Stimulated activated CD4-positive, alpha-beta T cell treated with anti-CD3 and anti-CD28 coated beads, Interleukin-4, amount 100 ng/mL, for 1 hour (primary cell): ENCODE results near the gene FUS.

Experiments used
- DNase-seq: peaks from one replicate; pipeline ENCODE4 v3.0.0-alpha.2; 2020

Gene FUS

GRCh38 chr16:31204871-31205666, 25.1 kb downstream of the FUS start:
- no peak for DNase-seq

- no peak for DNase-seq
Observed at GRCh38 chr16:31206776-31207175, 26.8 kb downstream of the FUS start.

- DNase-seq: no peak
Observed at GRCh38 chr16:31213342-31213741, 33.4 kb downstream of the FUS start.

GRCh38 chr16:31213877-31214707, 34.2 kb downstream of the FUS start, which contains the start of gene TRIM72:
TRIM72 (plus strand) TSS chr16:31214119; CDS start chr16:31214739, 620 bp downstream.
- no peak for DNase-seq

GRCh38 chr16:31214708-31215286, 34.9 kb downstream of the FUS start:
- DNase-seq: no peak

GRCh38 chr16:31215287-31216162, 35.6 kb downstream of the FUS start:
- no peak for DNase-seq

- no peak for DNase-seq
Observed at GRCh38 chr16:31216422-31217135, 36.6 kb downstream of the FUS start, which contains the start of gene PYDC1. PYDC1 (minus strand) TSS chr16:31217135; CDS start chr16:31217028, 107 bp downstream.

GRCh38 chr16:31217136-31217530, 37.2 kb downstream of the FUS start:
- DNase-seq: no peak

GRCh38 chr16:31219154-31219741, 39.3 kb downstream of the FUS start:
- no peak for DNase-seq

- DNase-seq: no peak
Observed at GRCh38 chr16:31221357-31222160, 41.6 kb downstream of the FUS start.

GRCh38 chr16:31223044-31223443, 43.1 kb downstream of the FUS start:
- DNase-seq: no peak

- no peak for DNase-seq
Observed at GRCh38 chr16:31224092-31224955, 44.4 kb downstream of the FUS start.

- DNase-seq: no peak
Observed at GRCh38 chr16:31225193-31225592, 45.3 kb downstream of the FUS start.

GRCh38 chr16:31228206-31228605, 48.3 kb downstream of the FUS start:
- DNase-seq: no peak

- DNase-seq: no peak
Observed at GRCh38 chr16:31229501-31229900, 49.6 kb downstream of the FUS start.

GRCh38 chr16:31238041-31238440, 58.1 kb downstream of the FUS start:
- DNase-seq: no peak
